ENCODE measurements around the gene TRIM15. TPM values are rescaled to one million over a fixed set of nuclear protein-coding genes. Genes with fewer than 3 reads are reported as not detected.

Gene TRIM15
- total RNA-seq, 1 donor from 2014 or later: 0.92 TPM

DNA sequence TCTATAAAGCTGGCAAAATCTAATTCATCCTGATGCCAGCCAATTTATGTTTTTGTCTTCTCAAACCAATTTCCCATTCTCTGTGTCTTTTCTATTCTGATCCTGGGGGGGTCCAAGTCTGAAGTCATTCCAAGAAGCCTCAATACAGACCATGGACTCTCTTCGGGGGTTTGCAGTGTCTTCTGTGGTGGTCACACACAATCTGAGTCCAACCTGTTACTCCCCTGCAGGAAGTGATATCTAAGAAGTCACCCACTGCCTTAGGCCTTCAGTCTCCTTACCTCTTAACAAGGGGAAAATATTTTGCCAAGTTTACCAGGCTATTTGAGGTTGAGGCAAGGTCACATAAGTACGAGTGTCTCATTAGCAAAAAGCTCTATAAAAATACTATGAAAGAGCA is 48.0 kb downstream of the TRIM15 start:
- TF ChIP-seq CTCF (conservative IDR thresholded peaks at IDR 0.05): no peak
- Mint-ChIP-seq H3K27ac (peak overlapping the region; percentile 99), H3K27me3 (no peaks in the 10 kb centered on the region), H3K36me3 (peaks cover 11% of the 10 kb centered on the region), H3K9me3 (no peaks in the 10 kb centered on the region), H3K4me1 (ENCODE audit: unreplicated experiment) (peaks cover 54% of the 10 kb centered on the region), H3K4me3 (peak overlapping the region; percentile 92)
- DNase-seq (ENCODE audit: extremely low spot score, unreplicated experiment): no peak

DNA sequence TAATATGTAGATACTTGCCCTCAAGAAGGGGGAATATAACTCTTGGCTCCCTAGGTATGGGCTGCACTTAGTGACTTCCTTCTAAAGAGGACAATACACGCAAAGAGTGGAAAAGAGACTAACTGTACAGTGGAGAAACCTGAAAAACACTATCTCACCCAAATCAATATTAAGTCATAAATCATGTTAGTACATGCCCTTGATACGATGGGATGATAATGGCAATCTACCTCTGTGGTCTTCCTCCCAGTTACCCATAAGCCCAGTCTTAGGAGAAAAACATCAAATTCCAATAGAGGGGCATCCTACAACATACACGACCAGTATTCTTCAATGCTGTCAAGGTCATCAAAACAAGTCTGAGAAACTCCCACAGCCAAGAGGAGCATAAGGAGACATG is 48.6 kb downstream of the TRIM15 start:
- peak overlapping the region; percentile 99 for H3K27ac Mint-ChIP-seq
- no peaks in the 10 kb centered on the region for H3K9me3 Mint-ChIP-seq
- TF ChIP-seq CTCF (conservative IDR thresholded peaks at IDR 0.05): no peak
- DNase-seq (ENCODE audit: extremely low spot score, unreplicated experiment): no peak
- H3K4me3 Mint-ChIP-seq: peak overlapping the region; percentile 92
- no peaks in the 10 kb centered on the region for H3K27me3 Mint-ChIP-seq
- H3K4me1 Mint-ChIP-seq (ENCODE audit: unreplicated experiment): peaks cover 51% of the 10 kb centered on the region
- H3K36me3 Mint-ChIP-seq: peaks cover 11% of the 10 kb centered on the region

DNA sequence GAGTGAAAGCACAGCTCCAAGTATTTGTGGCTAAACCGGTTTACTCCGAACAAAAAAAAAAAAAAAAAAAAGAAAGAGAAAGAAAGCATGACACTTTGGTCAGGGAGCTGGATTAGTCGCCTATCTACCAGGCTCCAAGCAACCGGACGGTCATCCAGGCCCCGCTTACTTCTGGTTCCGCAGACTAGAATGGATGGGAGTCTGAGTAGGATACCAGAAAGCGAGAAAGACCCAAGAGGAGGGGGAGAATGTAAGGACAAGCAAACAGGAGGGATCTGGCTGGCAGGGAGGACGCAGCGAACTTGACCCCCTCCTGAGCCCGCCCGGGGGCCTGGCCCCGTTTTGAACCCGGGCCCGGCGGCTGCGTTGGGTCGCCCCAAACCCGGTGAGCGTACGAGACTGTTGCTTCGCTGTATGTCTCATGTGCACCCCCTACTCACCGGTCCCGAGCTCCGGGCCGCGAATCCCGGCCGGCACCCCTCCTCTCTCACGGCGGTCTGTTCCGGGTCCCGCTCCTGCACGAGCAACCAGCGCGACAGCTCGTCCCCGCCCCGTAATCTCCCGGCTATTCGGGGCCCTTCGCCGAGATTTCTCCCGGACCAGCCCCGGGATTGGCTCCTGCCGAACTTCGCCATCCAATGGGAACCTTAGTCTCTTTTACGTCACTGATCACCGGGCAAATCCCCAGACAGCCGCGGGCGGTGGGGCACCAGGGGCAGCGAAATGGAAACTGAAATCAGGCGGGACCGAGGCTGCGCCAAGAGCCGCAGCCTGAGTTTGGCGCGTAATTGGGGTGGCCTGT is 49.7 kb downstream of the TRIM15 start, which contains the start of gene TRIM26:
TRIM26 (minus strand) TSS at position 542 of the 802 bp plus-strand sequence. CDS start 14,303 bp downstream, outside the sequence.
- Mint-ChIP-seq H3K27me3 (no peaks in the 10 kb centered on the region), H3K9me3 (no peaks in the 10 kb centered on the region), H3K4me1 (ENCODE audit: unreplicated experiment) (peaks cover 41% of the 10 kb centered on the region), H3K4me3 (peak within 1 kb of the TSS; percentile 92), H3K27ac (peak within 1 kb of the TSS; percentile 99), H3K36me3 (peaks cover 11% of the 10 kb centered on the region)
- peak; percentile 97 for DNase-seq (ENCODE audit: extremely low spot score, unreplicated experiment)
- no peak for TF ChIP-seq CTCF (conservative IDR thresholded peaks at IDR 0.05)

GRCh38 chr6:30213667-30213956 is 50.3 kb downstream of the TRIM15 start:
- H3K27ac Mint-ChIP-seq: peak overlapping the region; percentile 99
- peaks cover 11% of the 10 kb centered on the region for H3K36me3 Mint-ChIP-seq
- H3K4me3 Mint-ChIP-seq: peak overlapping the region; percentile 92
- no peaks in the 10 kb centered on the region for H3K27me3 Mint-ChIP-seq
- DNase-seq (ENCODE audit: extremely low spot score, unreplicated experiment): no peak
- TF ChIP-seq CTCF (conservative IDR thresholded peaks at IDR 0.05): no peak
- peaks cover 36% of the 10 kb centered on the region for H3K4me1 Mint-ChIP-seq (ENCODE audit: unreplicated experiment)
- H3K9me3 Mint-ChIP-seq: no peaks in the 10 kb centered on the region

- DNase-seq (ENCODE audit: extremely low spot score, unreplicated experiment): peak; percentile 79
- H3K27ac Mint-ChIP-seq: peak overlapping the region; percentile 99
- H3K9me3 Mint-ChIP-seq: no peaks in the 10 kb centered on the region
- peaks cover 11% of the 10 kb centered on the region for H3K36me3 Mint-ChIP-seq
- peaks cover 33% of the 10 kb centered on the region for H3K4me1 Mint-ChIP-seq (ENCODE audit: unreplicated experiment)
- no peaks in the 10 kb centered on the region for H3K27me3 Mint-ChIP-seq
- TF ChIP-seq CTCF (conservative IDR thresholded peaks at IDR 0.05): no peak
- H3K4me3 Mint-ChIP-seq: peak overlapping the region; percentile 92
Observed at GRCh38 chr6:30213957-30214656, 50.8 kb downstream of the TRIM15 start.
